Effector CD4-positive, alpha-beta T cell (primary cell): ENCODE measurements around the gene ZNF70.

Experiments
- DNase-seq: peaks from one replicate; pipeline ENCODE4 v3.0.0-alpha.2; 2020

Gene ZNF70

GRCh38 chr22:23779083-23779482 is 28.2 kb upstream of the ZNF70 start:
- DNase-seq = no peak

GRCh38 chr22:23778577-23778900 is 27.6 kb upstream of the ZNF70 start:
- DNase-seq = no peak

- no peak for DNase-seq
Observed at GRCh38 chr22:23777776-23778576, 27.1 kb upstream of the ZNF70 start.

- DNase-seq = no peak
Observed at GRCh38 chr22:23775779-23776375, 25.0 kb upstream of the ZNF70 start.

- DNase-seq = no peak
Observed at GRCh38 chr22:23774922-23775436, 24.1 kb upstream of the ZNF70 start.

GRCh38 chr22:23774114-23774921 is 23.4 kb upstream of the ZNF70 start:
- DNase-seq = no peak

- DNase-seq = no peak
Observed at GRCh38 chr22:23773483-23774113, 22.7 kb upstream of the ZNF70 start.

GRCh38 chr22:23772649-23773473 is 21.9 kb upstream of the ZNF70 start, which contains the start of gene MMP11:
TSS of gene MMP11 (plus strand) at chr22:23772849. CDS start at chr22:23772871, 22 bp downstream.
- DNase-seq = peak; percentile 47

- no peak for DNase-seq
Observed at GRCh38 chr22:23772315-23772648, 21.4 kb upstream of the ZNF70 start.

GRCh38 chr22:23769321-23769965 is 18.5 kb upstream of the ZNF70 start:
- DNase-seq = no peak

GRCh38 chr22:23767673-23768548 is 17.0 kb upstream of the ZNF70 start, which contains the start of gene CHCHD10:
TSS of gene CHCHD10 (minus strand) at chr22:23767972. CDS start at chr22:23767874, 98 bp downstream.
- peak; percentile 64 for DNase-seq

GRCh38 chr22:23767303-23767672 is 16.4 kb upstream of the ZNF70 start:
- no peak for DNase-seq

GRCh38 chr22:23764899-23765881 is 14.3 kb upstream of the ZNF70 start:
- no peak for DNase-seq

- no peak for DNase-seq
Observed at GRCh38 chr22:23763954-23764353, 13.0 kb upstream of the ZNF70 start.

GRCh38 chr22:23763579-23763945 is 12.7 kb upstream of the ZNF70 start:
- peak; percentile 45 for DNase-seq

GRCh38 chr22:23762842-23763578 is 12.1 kb upstream of the ZNF70 start, which contains the start of gene C22orf15:
TSS of gene C22orf15 (plus strand) at chr22:23762990. CDS start at chr22:23763307, 317 bp downstream.
- DNase-seq = no peak

- DNase-seq = no peak
Observed at GRCh38 chr22:23760056-23760455, 9.1 kb upstream of the ZNF70 start.

- no peak for DNase-seq
Observed at GRCh38 chr22:23759566-23759965, 8.7 kb upstream of the ZNF70 start.
